Activated CD8-positive, alpha-beta T cell treated with anti-CD3 and anti-CD28 coated beads for 36 hours (primary cell): ENCODE results near the gene CLEC16A. TPM values are rescaled to one million over a fixed set of nuclear protein-coding genes. Genes with fewer than 3 reads are reported as not detected.

Experiments used
- ATAC-seq: fragments of 200-7000 bp; cut with Tn5 transposase; one replicate; pipeline ENCODE4 v1.10.0; 2021; ENCODE audit warnings: mild to moderate bottlenecking, moderate library complexity
- CTCF ChIA-PET: fragments of 350-600 bp; sonication (Branson Sonifier 250); formaldehyde crosslinking; loops from one replicate; lab custom pipeline; 2021; ENCODE audit warnings: antibody characterized with exemption; lab: Charles Lee
- POLR2A ChIA-PET: fragments of 350-600 bp; sonication (Branson Sonifier 250); formaldehyde crosslinking; loops from one replicate; lab custom pipeline; 2021; ENCODE audit warnings: antibody characterized with exemption; lab: Charles Lee
- DNase-seq: peaks from one replicate; pipeline ENCODE4 v3.0.0-alpha.2; 2020
- H3K27ac Mint-ChIP-seq: one replicate; pipeline ENCODE4 v1.8.0; 2021; ENCODE audit warnings: mild to moderate bottlenecking, mixed read lengths
- H3K27me3 Mint-ChIP-seq: one replicate; pipeline ENCODE4 v1.8.0; 2021; ENCODE audit warnings: mixed read lengths
- H3K36me3 Mint-ChIP-seq: one replicate; pipeline ENCODE4 v1.8.0; 2021; ENCODE audit warnings: low read depth, mixed read lengths
- H3K4me1 Mint-ChIP-seq: one replicate; pipeline ENCODE4 v1.8.0; 2021; ENCODE audit warnings: low read depth, mixed read lengths
- H3K4me3 Mint-ChIP-seq: one replicate; pipeline ENCODE4 v1.8.0; 2021; ENCODE audit warnings: mild to moderate bottlenecking, moderate library complexity, mixed read lengths
- H3K9me3 Mint-ChIP-seq: one replicate; pipeline ENCODE4 v1.8.0; 2021; ENCODE audit warnings: mixed read lengths
- intact Hi-C: fragments of 100-400 bp; cut with micrococcal nuclease; formaldehyde crosslinking; loops from one replicate; pipeline ENCODE4 v1.10.0; 2022
- total RNA-seq, 2 experiments: library from RNA; stranded (reverse); gene quantifications; one replicate each; pipeline ENCODE4 v1.2.3, GENCODE V29; 2021
- TF ChIP-seq, protein P1 (sequence below): fragments of 200-600 bp; IDR thresholded peaks from one replicate; pipeline ENCODE4 v1.8.0; 2022; ENCODE audit warnings: antibody characterized with exemption, mild to moderate bottlenecking

Gene CLEC16A
- total RNA-seq, 2 experiments from 2014 or later: 20.4 to 21.7 TPM

DNA sequence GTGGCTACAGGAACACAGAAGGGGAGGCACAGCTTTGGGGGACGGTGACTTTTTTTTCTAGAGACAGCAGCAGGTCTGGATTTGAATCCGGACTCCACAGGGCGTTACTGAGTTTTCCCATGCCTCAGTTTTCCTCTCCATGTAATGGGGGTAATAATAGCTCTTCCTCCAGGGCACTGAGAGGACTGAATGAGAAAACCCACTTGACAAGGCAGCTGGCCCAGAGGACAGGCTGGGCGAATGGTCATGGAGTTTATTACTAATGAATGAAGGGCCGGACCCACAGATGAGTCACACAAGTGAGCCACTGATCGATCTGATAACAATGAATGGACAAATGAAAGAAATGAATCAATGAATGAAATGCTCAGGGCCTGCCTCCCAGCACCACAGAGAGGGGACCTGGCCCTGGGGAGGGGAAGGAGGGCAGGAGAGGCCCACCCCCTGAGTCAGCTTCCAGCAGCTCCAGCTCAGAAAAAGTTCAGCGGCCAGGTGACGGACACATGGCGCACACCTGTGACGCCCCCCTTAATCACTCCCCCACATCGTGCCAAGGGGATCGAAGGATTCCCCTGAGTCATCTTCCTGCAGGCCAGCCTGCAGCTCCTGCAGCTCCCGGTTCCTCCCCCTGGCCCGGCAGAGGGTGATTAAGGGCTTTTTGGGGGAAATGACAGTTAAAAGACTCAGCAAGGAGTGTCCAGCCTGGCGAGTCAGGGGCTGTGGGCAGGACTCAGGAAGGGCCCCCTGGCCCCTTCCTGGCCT is 257.3 kb downstream of the CLEC16A start:
- Mint-ChIP-seq H3K4me3 (no peak overlapping the region), H3K27me3 (peaks cover 1% of the 10 kb centered on the region), H3K4me1 (peaks cover 42% of the 10 kb centered on the region), H3K9me3 (no peaks in the 10 kb centered on the region), H3K27ac (no peak overlapping the region), H3K36me3 (no peaks in the 10 kb centered on the region)
- TF ChIP-seq, protein P1, sequence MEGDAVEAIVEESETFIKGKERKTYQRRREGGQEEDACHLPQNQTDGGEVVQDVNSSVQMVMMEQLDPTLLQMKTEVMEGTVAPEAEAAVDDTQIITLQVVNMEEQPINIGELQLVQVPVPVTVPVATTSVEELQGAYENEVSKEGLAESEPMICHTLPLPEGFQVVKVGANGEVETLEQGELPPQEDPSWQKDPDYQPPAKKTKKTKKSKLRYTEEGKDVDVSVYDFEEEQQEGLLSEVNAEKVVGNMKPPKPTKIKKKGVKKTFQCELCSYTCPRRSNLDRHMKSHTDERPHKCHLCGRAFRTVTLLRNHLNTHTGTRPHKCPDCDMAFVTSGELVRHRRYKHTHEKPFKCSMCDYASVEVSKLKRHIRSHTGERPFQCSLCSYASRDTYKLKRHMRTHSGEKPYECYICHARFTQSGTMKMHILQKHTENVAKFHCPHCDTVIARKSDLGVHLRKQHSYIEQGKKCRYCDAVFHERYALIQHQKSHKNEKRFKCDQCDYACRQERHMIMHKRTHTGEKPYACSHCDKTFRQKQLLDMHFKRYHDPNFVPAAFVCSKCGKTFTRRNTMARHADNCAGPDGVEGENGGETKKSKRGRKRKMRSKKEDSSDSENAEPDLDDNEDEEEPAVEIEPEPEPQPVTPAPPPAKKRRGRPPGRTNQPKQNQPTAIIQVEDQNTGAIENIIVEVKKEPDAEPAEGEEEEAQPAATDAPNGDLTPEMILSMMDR: no peak
- ChIA-PET CTCF (no interaction called here), POLR2A (interaction anchor here (1.3 kb wide), 1 partner anchor 50 kb away, joined by 4 read pairs; no protein-coding TSS in a partner anchor)
- intact Hi-C loops: no loop called here
- ATAC-seq: no peak
- no peak for DNase-seq

DNA sequence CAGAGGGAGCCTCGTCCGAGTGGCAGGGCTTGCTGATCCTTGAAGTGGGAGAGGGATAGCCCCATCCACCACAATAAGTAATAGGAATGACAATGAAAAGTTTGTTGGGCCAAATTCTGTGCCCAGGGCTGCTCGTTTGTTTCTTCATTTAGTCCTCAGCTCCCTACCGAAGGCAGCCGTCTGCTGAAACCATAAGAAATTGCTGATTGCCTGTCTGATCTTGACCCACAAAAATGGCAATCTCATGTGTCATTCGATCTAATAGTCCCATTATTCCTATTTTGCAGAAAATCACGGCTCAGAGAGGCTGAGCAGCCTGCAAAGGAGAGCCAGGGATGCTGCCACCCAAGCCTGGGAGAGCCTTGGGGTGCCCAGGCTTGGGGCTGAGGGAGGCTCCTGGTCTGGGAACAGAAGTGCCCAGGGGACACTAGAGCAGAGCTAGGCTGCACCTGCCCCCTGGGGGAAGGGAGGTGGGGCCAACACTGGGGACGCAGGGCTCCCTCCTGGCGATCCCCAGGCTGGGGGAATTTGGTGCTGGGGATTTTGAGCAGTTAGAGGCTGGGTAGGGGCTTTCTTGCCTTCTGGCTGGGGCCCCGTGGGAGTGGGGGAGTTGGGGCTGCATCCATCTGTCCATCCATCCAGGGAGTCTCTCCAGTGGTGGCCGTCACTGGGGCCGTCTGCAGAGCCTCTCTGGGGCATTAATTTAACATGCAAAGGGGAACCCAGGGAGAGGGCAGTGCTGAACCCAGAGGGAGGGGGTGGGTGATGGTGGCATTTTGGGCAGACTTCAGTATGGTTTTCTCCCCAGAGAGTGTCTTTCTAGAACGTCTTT is 258.1 kb downstream of the CLEC16A start:
- H3K4me1 Mint-ChIP-seq: peaks cover 49% of the 10 kb centered on the region
- H3K27ac Mint-ChIP-seq: peak overlapping the region; percentile 21
- POLR2A ChIA-PET: interaction anchor here (0.6 to 1.3 kb wide), 2 partner anchors 24 to 49 kb away, joined by 4 read pairs; no protein-coding TSS in a partner anchor
- ATAC-seq: no peak
- TF ChIP-seq, protein P1: no peak
- H3K27me3 Mint-ChIP-seq: peaks cover 1% of the 10 kb centered on the region
- peaks cover 3% of the 10 kb centered on the region for H3K9me3 Mint-ChIP-seq
- no peak overlapping the region for H3K4me3 Mint-ChIP-seq
- CTCF ChIA-PET: no interaction called here
- intact Hi-C loops: no loop called here
- DNase-seq: no peak
- peaks cover 1% of the 10 kb centered on the region for H3K36me3 Mint-ChIP-seq

DNA sequence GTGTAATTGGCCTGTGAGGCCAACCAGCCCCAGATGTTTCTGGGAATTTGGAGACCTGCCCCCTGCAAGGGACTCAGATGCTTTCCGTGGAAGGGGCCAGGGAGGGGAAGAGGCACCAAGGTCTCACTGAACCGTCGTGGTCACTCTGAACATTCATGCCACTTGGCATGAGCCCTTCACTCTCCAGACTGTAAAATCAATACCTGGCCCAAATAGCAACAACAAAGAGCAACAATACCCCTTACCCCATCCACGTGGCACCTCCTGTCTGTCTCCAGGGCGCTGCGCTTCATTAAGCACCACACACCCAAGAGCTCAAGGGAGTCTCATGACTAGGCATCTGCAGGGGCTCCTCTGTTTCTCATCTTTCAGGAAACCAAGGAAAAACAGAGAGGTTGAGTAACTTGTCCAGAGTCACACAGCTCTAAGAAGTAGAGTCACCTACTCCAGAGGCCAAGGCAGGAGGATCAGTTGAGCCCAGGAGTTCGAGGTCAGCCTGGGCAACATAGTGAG is 258.8 kb downstream of the CLEC16A start:
- DNase-seq (no peak), ATAC-seq (no peak)
- TF ChIP-seq, protein P1: no peak
- CTCF ChIA-PET: no interaction called here
- Mint-ChIP-seq H3K4me1 (peaks cover 51% of the 10 kb centered on the region), H3K27me3 (peaks cover 1% of the 10 kb centered on the region), H3K36me3 (peaks cover 1% of the 10 kb centered on the region), H3K9me3 (peaks cover 6% of the 10 kb centered on the region), H3K27ac (no peak overlapping the region), H3K4me3 (no peak overlapping the region)
- intact Hi-C loops: no loop called here
- POLR2A ChIA-PET: interaction anchor here (0.6 kb wide), 1 partner anchor 24 kb away, joined by 4 read pairs; no protein-coding TSS in a partner anchor

DNA sequence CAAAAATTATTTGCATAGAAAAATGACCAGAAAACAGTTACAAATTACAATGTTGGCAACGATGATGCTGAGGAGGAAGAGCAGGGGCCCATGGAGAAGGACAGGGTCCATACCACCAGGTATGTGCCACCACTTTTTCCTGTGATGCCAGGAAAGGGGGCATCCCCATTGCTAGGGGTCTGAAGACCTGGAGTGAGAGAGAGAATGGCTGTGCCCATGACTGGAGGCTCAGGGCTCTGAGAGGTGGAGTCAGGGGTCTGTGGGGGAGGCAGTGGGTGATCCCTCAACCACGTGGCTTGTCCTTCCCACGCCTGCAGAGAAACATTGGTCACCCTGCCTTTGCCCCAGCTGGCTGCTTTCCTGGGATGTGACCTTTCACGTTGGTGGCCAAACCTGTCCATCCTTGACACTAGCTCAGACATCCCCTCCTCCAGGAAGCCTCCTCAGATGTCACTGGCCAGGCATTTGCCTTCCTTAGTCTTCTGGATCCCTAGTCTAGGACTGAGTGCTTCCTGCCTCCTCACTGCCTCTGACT is 260.2 kb downstream of the CLEC16A start:
- Mint-ChIP-seq H3K4me3 (no peak overlapping the region), H3K27ac (no peak overlapping the region)

More for the DNA sequence above, 260.2 kb downstream of the CLEC16A start:
- ChIA-PET POLR2A (interaction anchor here (1.0 to 3.6 kb wide), 6 partner anchors 9 to 99 kb away, joined by 3 to 18 read pairs (median 4); no protein-coding TSS in a partner anchor), CTCF (interaction anchor here (6.1 kb wide), 1 partner anchor 14 kb away, joined by 50 read pairs; no protein-coding TSS in a partner anchor)
- TF ChIP-seq, protein P1: no peak
- Mint-ChIP-seq H3K9me3 (peaks cover 9% of the 10 kb centered on the region), H3K4me1 (peaks cover 54% of the 10 kb centered on the region), H3K36me3 (peaks cover 1% of the 10 kb centered on the region), H3K27me3 (peaks cover 1% of the 10 kb centered on the region)
- DNase-seq (no peak), ATAC-seq (no peak)
- intact Hi-C loops: no loop called here
